GM12878 (cell line): ENCODE measurements around the gene BMP2.

Source experiments
- BACH1 ChIP-seq: fragments of 450-650 bp; IDR thresholded peaks from 2 replicates; pipeline ENCODE4 v1.6.1; 2017; ENCODE audit warnings: mild to moderate bottlenecking, borderline replicate concordance
- CBX5 ChIP-seq: sonication (generic); IDR thresholded peaks from 2 replicates; pipeline ENCODE4 v1.6.1; 2016; ENCODE audit warnings: low read depth, moderate library complexity, mild to moderate bottlenecking, inconsistent platforms
- JUND ChIP-seq: IDR thresholded peaks from 2 replicates; pipeline ENCODE4 v1.6.1; 2012; ENCODE audit warnings: low read depth, mild to moderate bottlenecking, low read length, improper control_type of control experiment, moderate library complexity
- RAD21 ChIP-seq: IDR thresholded peaks from 2 replicates; pipeline ENCODE4 v1.6.1; 2011; ENCODE audit warnings: mild to moderate bottlenecking, low read depth, low read length, moderate library complexity; ENCODE audit not compliant: insufficient read depth
- SIN3A ChIP-seq: IDR thresholded peaks from 2 replicates; pipeline ENCODE4 v1.6.1; 2012; ENCODE audit warnings: low read depth, low read length, improper control_type of control experiment
- YY1 ChIP-seq: IDR thresholded peaks from 2 replicates; pipeline ENCODE4 v1.6.1; 2011; ENCODE audit warnings: low read depth, mild to moderate bottlenecking, low read length
- TF ChIP-seq, protein P1 (sequence below): IDR thresholded peaks from 2 replicates; pipeline ENCODE4 v1.6.1; 2011; ENCODE audit warnings: low read depth, low read length, improper control_type of control experiment, borderline replicate concordance
- TF ChIP-seq, protein P2 (sequence below), 3 experiments: IDR thresholded peaks in 2 of 3; conservative IDR thresholded peaks in 1 of 3; 2 replicates each; pipeline ENCODE4 v1.5.1; 2011; ENCODE audit warnings: low read depth in 3 of 3, low read length in 3 of 3, mild to moderate bottlenecking in 3 of 3, control low read depth in 2 of 3, moderate library complexity in 2 of 3, inconsistent platforms in 1 of 3, mixed read lengths in 1 of 3; ENCODE audit not compliant: control insufficient read depth in 2 of 3, insufficient read depth in 1 of 3; ENCODE audit errors: extremely low read depth in 1 of 3

DNA sequence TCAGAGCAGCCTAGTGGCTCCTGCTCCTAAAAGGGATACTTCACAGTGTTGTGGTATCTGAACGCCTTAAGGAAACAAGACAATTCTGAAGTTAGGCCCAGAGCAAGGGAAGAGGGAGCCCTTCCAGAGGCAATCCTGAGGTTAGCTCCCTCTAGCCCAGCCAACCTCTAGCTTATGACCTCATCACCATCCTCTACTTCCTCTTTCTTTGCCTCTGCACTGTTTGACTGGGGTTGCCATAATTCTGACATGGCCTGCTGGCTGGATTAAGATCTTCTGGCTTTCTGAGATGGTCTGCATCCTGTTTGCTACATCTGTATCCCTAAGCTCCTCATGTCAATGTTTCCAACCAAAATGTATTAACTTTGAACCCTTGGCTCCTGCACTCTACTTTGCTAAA is 23.3 kb upstream of the BMP2 start:
- TF ChIP-seq, protein P1, sequence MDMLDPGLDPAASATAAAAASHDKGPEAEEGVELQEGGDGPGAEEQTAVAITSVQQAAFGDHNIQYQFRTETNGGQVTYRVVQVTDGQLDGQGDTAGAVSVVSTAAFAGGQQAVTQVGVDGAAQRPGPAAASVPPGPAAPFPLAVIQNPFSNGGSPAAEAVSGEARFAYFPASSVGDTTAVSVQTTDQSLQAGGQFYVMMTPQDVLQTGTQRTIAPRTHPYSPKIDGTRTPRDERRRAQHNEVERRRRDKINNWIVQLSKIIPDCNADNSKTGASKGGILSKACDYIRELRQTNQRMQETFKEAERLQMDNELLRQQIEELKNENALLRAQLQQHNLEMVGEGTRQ = no peak
- TF ChIP-seq, protein P2, sequence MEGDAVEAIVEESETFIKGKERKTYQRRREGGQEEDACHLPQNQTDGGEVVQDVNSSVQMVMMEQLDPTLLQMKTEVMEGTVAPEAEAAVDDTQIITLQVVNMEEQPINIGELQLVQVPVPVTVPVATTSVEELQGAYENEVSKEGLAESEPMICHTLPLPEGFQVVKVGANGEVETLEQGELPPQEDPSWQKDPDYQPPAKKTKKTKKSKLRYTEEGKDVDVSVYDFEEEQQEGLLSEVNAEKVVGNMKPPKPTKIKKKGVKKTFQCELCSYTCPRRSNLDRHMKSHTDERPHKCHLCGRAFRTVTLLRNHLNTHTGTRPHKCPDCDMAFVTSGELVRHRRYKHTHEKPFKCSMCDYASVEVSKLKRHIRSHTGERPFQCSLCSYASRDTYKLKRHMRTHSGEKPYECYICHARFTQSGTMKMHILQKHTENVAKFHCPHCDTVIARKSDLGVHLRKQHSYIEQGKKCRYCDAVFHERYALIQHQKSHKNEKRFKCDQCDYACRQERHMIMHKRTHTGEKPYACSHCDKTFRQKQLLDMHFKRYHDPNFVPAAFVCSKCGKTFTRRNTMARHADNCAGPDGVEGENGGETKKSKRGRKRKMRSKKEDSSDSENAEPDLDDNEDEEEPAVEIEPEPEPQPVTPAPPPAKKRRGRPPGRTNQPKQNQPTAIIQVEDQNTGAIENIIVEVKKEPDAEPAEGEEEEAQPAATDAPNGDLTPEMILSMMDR (IDR thresholded peaks at IDR 0.05 in 2 of 3, conservative IDR thresholded peaks at IDR 0.05 in 1 of 3; ENCODE audit: control insufficient read depth in 2 of 3, extremely low read depth in 1 of 3, insufficient read depth in 1 of 3, low read depth in 3 of 3, low read length in 3 of 3) = no peak
- TF ChIP-seq SIN3A (no peak), RAD21 (no peak), YY1 (no peak), BACH1 (no peak), JUND (no peak), CBX5 (no peak)
